Uterus (tissue), 4 donors: ENCODE data around the gene BTG1. TPM values are rescaled to one million over a fixed set of nuclear protein-coding genes. Genes with fewer than 3 reads are reported as not detected.

Experiments used
- DNase-seq, 2 donors: peaks; one replicate each; pipeline ENCODE4 v3.0.0-alpha.2; 2019 to 2020
- H3K27ac ChIP-seq, 2 donors: fragments of 200-600 bp; sonication (generic); 1 replicate in 1 of 2; 2 replicates in 1 of 2; pipeline ENCODE4 v1.5.1; 2016 to 2018
- H3K27me3 ChIP-seq, 2 donors: fragments of 200-600 bp; sonication (generic); one replicate each; pipeline ENCODE4 v1.5.1; 2018 to 2019; ENCODE audit warnings: control low read depth in 1 of 2
- H3K36me3 ChIP-seq, 2 donors: fragments of 200-600 bp; sonication (generic); one replicate each; pipeline ENCODE4 v1.5.1; 2019; ENCODE audit warnings: control low read depth in 1 of 2
- H3K4me1 ChIP-seq, 2 donors: fragments of 200-600 bp; sonication (generic); one replicate each; pipeline ENCODE4 v1.5.1; 2018 to 2019; ENCODE audit warnings: control low read depth in 1 of 2
- H3K4me3 ChIP-seq, 2 donors: fragments of 200-600 bp; sonication (generic); 1 replicate in 1 of 2; 2 replicates in 1 of 2; pipeline ENCODE4 v1.5.1; 2018 to 2019; ENCODE audit warnings: mild to moderate bottlenecking in 1 of 2
- H3K9me3 ChIP-seq, 2 donors: fragments of 200-600 bp; sonication (generic); one replicate each; pipeline ENCODE4 v1.5.1; 2019; ENCODE audit warnings: control low read depth in 1 of 2
- POLR2A ChIP-seq, 2 donors: fragments of 450-650 bp; IDR thresholded peaks; one replicate each; pipeline ENCODE4 v1.6.1; 2016; ENCODE audit warnings: antibody characterized with exemption in 2 of 2, mild to moderate bottlenecking in 1 of 2, moderate library complexity in 1 of 2
- intact Hi-C: fragments of 100-400 bp; cut with DNase I; formaldehyde crosslinking; loops from one replicate; pipeline ENCODE4 v1.15.1; 2023; ENCODE audit warnings: low total_unique reads
- total RNA-seq, 4 donors: library from RNA; depleted of rRNA in 3 of 4; stranded (reverse); fragments of >200 nt in 3 of 4; gene quantifications; one replicate each; pipeline versions ENCODE4 v1.1.0 to v1.2.4, GENCODE V29; 2014 to 2023
- TF ChIP-seq, protein P1 (sequence below), 4 experiments: fragments of 200-600 bp in 2 of 4; fragments of 450-650 bp in 2 of 4; sonication (generic) in 2 of 4; IDR thresholded peaks; one replicate each; pipeline ENCODE4 v1.5.1; 2016 to 2019; ENCODE audit warnings: antibody characterized with exemption in 4 of 4, mild to moderate bottlenecking in 2 of 4, moderate library complexity in 1 of 4
- donor health status: DM: yes; HTN: yes; CAD: no.

BTG1 gene
- total RNA-seq, 4 donors from 2014 or later, result 40.4 to 214 (median 70.1) TPM

DNA sequence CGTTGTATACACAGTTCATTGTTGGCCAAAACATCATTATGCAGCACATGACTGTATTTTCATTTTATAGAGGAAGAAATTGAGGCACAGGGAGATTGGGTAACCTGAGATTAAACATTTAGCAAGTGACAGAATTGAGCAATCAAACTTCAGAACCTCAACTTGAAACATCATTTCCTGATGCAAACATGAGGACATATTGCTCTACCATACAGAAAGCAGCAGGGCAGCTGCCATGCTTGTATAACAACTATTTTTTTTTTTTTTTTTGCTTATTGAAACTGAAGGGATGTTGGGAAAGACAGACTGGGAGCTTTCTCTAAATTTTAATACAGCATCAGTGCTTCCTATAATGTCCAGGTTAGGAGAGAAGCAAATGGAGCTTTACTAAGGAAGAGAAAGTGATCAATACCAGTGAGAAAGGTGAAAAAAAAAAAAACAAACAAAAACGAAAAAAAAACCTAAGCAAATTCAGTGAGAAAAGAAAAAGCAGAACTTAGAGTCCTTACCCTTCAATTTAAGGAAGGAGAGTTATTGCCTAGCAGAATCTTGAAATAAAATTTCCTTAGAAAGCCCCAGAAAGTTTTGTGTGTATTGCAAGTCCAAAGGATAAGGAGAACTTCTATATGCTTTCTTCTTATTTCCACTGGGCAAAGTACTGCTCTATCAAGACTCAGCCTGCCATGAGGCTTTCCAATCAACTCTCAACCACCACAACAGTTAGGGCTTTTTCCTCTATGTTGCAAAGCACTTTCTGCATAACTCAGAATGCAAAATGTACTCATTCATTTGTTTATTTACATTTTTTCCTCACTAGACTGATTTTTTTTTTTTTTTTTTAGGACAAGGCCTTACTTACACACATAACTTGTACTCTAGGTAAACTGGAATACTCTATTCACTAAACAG is 21.6 kb downstream of the BTG1 start:
- intact Hi-C loops, result no loop called here

DNA sequence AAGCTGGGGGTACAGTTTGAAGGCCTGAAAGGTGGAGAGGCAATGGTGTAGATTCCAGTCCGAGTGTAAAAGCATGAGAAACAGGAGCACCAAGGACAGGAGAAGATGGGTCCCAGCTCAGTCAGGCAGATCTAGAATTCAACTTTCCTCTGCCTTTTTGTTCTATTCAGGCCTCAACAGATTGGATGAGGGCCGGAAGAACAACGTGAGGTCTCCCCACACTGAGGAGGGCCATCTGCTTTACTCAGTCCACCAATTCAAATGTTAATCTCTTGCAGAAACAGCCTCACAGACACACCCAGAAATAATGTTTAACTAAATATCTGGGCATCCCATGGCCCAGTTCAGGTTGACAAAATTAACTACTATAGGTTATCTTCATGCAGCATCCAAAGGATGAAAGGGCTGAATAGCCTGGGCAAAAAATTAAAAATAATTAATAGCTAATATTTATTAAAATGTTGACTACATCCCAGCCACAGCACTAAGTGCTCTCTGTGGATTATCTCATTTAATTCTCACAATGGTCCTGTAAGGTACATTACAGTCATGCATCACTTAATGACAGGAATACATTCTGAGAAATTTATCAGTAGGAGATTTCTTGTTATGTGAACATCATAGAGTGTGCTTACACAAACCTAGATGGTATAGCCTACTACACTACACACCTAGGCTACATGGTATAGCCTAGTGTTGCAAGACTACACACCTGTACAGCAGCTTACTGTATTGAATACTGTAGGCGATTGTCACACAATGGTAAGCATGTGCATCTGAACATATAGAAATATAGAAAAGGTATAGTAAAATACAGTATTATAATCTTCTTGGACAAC is 22.5 kb downstream of the BTG1 start:
- Histone ChIP-seq H3K36me3 (no peaks in the 10 kb centered on the region), H3K27ac (no peak overlapping the region), H3K27me3 (no peaks in the 10 kb centered on the region), H3K9me3 (peaks cover 0 to 14% of the 10 kb centered on the region in 2 donors), H3K4me3 (no peak overlapping the region), H3K4me1 (no peaks in the 10 kb centered on the region)
- intact Hi-C loops, result no loop called here
- no peak for DNase-seq
- TF ChIP-seq POLR2A (IDR thresholded peaks at IDR 0.05), result no peak
- TF ChIP-seq, protein P1, sequence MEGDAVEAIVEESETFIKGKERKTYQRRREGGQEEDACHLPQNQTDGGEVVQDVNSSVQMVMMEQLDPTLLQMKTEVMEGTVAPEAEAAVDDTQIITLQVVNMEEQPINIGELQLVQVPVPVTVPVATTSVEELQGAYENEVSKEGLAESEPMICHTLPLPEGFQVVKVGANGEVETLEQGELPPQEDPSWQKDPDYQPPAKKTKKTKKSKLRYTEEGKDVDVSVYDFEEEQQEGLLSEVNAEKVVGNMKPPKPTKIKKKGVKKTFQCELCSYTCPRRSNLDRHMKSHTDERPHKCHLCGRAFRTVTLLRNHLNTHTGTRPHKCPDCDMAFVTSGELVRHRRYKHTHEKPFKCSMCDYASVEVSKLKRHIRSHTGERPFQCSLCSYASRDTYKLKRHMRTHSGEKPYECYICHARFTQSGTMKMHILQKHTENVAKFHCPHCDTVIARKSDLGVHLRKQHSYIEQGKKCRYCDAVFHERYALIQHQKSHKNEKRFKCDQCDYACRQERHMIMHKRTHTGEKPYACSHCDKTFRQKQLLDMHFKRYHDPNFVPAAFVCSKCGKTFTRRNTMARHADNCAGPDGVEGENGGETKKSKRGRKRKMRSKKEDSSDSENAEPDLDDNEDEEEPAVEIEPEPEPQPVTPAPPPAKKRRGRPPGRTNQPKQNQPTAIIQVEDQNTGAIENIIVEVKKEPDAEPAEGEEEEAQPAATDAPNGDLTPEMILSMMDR (IDR thresholded peaks at IDR 0.05), result no peak

More for the DNA sequence above, 21.6 kb downstream of the BTG1 start:
- no peak for DNase-seq
- H3K27me3 ChIP-seq, result no peaks in the 10 kb centered on the region
- H3K27ac ChIP-seq, result no peak overlapping the region
- no peaks in the 10 kb centered on the region for H3K36me3 ChIP-seq
- TF ChIP-seq, protein P1 (IDR thresholded peaks at IDR 0.05), result no peak
- TF ChIP-seq POLR2A (IDR thresholded peaks at IDR 0.05), result no peak
- no peak overlapping the region for H3K4me3 ChIP-seq
- peaks cover 0 to 14% of the 10 kb centered on the region in 2 donors for H3K9me3 ChIP-seq
- no peaks in the 10 kb centered on the region for H3K4me1 ChIP-seq

DNA sequence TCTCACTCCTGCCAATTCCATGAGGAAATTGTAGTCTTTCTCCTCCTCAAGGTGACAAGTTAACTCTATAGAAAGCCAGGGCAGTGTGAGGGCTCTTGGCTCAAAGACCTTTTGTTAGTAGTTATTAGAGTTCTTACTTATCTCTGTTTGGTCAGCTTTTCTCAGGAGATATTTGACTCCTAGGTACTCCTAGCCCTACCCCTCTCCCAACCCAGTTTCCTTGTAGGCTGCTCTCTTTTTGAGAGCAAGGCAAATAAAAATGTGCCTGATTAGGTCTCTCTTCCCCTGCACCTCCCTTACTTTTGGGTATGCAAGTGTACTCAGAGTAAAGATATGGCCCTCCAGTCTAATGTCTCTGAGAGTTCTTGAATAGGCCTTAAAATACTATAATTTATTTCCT is 23.8 kb downstream of the BTG1 start:
- no peak overlapping the region for H3K27ac ChIP-seq
- H3K36me3 ChIP-seq, result no peaks in the 10 kb centered on the region
- no peak for DNase-seq
- H3K27me3 ChIP-seq, result no peaks in the 10 kb centered on the region
- TF ChIP-seq POLR2A (IDR thresholded peaks at IDR 0.05), result no peak
- TF ChIP-seq, protein P1 (IDR thresholded peaks at IDR 0.05), result no peak
- no peaks in the 10 kb centered on the region for H3K4me1 ChIP-seq
- intact Hi-C loops, result no loop called here
- peaks cover 0 to 14% of the 10 kb centered on the region in 2 donors for H3K9me3 ChIP-seq
- H3K4me3 ChIP-seq, result no peak overlapping the region

DNA sequence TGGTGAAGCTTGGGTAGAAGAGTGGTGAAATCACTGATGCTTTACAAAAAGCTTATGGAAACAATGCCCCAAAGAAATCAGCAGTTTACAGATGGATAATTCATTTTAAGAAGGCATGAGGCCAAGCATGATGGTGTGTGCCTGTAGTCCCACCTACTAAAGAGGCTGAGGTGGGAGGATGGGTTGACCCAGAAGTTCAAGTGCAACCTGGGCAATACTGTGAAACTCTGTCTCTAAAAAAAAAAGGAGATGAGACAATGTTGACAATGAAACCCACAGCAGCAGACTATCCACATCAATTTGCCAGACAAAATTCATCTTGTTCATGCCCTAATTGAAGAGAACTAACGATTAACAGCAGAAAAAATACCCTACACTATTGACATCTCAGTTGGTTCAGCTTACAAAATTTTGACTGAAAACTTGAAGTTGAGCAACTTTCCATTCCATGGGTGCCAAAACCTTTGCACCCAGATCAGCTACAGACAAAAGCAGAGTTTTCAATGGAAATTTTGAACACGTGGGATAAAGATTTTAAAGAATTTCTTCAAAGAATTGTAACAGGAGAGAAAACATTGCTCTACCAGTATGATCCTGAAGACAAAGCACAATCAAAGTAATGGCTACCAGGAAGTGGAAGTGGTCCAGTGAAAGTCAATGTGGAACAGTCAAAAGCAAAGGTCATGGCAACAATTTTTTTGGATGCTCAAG is 26.7 kb downstream of the BTG1 start:
- TF ChIP-seq POLR2A (IDR thresholded peaks at IDR 0.05), result no peak
- TF ChIP-seq, protein P1 (IDR thresholded peaks at IDR 0.05), result no peak
- intact Hi-C loops, result no loop called here
- H3K27ac ChIP-seq, result no peak overlapping the region

More for the DNA sequence above, 26.7 kb downstream of the BTG1 start:
- no peak for DNase-seq
- Histone ChIP-seq H3K36me3 (no peaks in the 10 kb centered on the region), H3K4me3 (no peak overlapping the region), H3K4me1 (no peaks in the 10 kb centered on the region), H3K9me3 (peaks cover 0 to 14% of the 10 kb centered on the region in 2 donors), H3K27me3 (no peaks in the 10 kb centered on the region)
